Stimulated activated CD4-positive, alpha-beta T cell treated with anti-CD3 and anti-CD28 coated beads, Interleukin-12 subunit alpha, Interleukin-12 subunit beta, amount 100 ng/mL, for 48 hours (primary cell): ENCODE measurements around the gene DBF4B.
"Not testable (repeated sequence)": the region's sequence is repeated elsewhere in the genome, so short reads cannot be mapped to it uniquely, and the experiment has no call there.

Source experiments
- DNase-seq, 3 donors: peaks; one replicate each; pipeline ENCODE4 v3.0.0-alpha.2; 2020; ENCODE audit warnings: low read depth in 2 of 3, low spot score in 1 of 3

The DBF4B gene

DNA sequence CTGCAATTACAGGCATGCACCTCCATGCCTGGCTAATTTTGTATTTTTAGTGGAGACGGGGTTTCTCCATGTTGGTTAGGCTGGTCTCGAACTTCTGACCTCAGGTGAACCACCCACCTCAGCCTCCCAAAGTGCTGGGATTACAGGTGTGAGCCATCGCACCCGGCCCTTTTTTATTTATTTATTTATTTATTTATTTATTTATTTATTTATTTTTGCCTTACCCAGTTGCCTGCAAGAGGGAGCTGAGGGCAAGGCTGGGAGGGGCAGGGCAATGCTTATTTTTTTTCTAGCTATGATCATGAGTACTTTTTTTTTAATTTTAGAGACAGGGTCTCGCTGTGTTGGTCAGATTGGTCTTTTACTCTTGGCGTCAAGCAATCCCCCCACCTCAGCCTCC is 17.7 kb downstream of the DBF4B start:
- DNase-seq = not testable (repeated sequence)

DNA sequence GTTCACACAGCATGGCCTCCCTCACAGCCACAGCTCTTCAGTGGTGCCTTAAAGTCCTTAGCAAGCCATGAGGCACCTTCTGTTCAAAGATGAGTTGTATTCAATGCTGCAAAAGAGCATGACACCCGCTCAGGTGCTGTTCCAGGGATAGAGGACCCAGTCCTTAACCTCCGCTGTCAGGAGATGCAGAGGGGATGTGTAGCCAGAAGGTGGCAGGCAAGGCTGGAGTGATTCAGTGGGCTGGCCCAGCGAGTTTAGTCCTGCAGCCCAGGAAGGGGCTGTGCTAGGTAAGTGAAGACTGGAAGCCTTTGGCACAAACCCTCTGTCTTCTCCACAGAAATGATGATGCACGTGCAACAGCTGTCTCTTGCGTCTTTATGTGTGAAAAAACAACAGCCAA is 25.3 kb downstream of the DBF4B start:
- DNase-seq = no peak

DNA sequence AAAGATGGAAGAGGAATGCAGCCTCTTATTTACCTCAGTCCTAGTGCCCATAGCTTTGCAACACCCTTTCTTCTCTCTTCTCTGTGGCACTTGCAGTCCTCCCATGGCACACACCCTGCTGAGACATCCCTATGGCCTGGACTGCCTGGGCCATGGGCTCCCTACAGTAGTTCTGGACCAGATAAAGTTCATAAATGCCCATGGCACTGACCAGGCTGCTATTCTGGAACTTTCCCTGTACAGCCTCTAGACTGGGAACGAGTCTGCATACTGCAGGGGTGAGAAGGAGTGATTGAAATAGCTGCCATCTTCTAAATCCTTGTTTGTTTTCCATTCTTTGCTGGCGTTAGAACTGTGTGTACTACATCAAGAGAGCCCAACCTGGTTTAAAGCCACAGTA is 25.8 kb downstream of the DBF4B start:
- no peak for DNase-seq

DNA sequence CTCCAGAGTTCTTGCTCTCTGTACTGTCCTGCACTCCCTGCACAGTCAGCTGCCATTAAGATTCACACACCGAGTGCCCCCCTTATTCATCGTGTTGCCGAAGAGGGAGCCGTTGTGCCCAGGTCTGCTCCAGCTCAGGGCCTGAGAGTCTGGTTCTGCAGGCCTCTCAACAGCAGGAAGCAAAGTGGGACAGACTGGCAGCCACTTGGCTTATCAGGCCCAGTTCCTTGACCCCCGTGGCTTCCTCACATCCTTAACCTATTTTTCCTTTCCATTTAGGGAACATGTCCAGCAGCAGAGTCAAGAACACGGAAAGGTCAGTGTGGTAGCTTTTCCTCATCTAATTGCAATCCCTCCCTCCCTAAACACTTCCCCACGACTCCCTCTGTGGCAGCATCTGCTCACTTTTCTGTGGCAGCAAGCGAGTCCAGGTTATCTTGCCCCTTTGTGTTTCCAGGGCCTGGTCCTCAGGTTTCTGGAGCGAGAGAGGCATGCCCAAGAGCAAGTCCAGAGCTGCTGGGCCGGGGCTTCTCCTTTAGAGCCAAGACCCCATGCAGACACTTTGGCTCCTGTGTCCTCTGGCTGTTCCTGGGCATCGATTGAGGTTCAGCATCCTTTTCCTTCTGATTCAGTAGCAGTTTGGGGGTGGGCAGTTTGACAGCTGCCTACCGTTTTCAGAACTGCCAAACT is 28.2 kb downstream of the DBF4B start:
- no peak for DNase-seq

DNA sequence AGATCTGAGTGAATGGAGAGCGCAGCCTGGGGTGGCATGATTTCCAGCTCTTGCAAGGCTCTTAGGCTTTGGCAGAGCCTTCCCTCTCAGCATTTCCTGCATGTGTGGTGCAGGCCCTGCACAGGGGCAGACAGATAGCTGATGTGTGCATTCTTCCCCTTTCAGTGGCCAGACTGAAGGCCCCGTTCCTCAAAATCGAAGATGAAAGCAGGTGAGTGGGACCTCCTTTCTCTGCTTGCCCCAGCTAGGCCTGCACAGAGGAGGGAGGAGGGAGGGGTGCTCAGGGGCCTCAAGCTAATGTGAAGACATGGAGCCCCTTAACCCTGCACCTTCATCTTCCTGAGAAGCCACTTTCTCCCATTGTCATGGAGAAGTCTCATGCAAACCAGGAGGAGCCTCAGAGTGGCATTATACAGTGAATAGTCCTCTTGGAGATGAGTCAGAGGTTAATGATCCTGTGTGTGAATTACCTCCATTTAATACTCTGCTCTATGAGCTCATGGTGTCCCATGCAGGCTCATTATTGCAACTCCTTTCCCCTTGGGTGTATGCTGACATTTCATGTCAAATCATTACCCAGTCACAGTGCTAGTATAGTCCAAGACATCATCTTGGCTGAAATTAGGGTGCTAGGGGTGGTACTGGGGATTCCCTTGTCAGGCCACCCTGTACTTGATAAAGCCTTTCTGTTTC is 29.9 kb downstream of the DBF4B start:
- no peak for DNase-seq

DNA sequence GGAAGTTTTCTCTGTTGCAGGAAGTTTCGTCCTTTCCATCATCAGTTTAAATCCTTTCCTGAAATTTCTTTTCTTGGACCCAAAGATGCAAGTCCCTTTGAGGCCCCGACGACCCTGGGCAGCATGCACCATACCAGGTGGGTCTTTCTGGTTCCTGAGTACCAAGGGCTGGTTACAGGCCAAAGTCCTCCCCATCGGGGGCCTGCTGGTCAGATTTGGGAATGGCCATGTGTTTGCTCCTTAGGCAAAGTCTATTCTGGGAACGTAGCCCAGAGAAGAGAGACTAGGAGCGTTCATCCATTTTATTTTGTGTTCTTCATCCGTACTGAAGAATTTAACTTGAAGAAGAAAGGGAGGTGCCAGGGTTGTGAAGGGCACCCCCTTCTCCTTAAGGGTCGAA is 32.9 kb downstream of the DBF4B start:
- no peak for DNase-seq

DNA sequence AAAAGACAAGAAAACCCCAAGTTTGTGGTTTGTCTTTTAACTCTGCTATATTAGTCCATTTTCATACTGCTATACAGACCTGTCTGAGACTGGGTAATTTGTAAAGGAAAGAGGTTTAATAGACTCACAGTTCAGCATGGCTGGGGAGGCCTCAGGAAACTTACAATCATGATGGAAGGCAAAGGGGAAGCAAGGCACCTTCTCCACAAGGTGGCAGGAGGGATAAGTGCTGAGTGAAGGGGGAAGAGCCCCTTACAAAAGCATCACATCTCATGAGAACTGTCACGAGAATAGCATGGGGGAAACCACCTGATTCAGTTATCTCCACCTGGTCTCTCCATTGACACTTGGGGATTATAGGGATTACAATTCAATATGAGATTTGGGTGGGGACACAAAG is 36.8 kb downstream of the DBF4B start:
- DNase-seq = no peak

DNA sequence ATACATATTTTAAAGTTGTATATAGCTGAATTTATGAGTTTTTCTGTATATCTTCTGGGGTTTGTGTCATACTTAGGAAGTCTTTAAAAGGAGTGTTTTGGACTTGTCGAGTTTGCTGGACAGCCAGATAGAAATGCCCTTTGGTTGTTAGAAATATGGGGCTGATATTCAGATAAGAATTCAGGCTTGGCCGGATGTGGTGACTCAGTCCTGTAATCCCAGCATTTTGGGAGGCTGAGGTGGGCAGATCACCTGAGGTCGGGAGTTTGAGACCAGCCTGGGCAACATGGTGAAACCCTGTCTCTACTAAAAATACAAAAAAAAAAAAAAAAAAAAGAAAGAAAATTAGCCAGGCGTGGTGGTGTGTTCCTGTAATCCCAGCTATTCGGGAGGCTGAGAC is 37.3 kb downstream of the DBF4B start:
- DNase-seq = not testable (repeated sequence)

DNA sequence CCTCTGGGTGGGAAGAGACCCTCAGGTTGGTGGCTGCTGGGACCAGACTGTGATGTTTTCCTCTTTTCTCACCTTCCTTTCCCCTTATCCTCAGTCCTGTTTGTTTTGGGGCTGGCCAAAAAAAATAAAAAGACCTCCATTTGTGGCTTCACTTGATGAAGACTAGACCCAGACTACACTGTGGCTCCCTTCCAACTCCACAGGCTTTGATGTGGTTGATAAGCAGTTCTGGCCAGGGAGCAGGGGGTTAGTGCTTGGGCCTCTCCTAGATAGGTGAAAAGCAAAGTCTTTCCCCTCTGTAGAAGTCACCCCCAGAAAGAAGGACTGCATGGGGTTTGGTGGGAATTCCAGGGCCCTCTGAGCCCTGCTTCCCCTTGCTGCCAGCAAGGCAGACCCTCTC is 39.1 kb downstream of the DBF4B start:
- no peak for DNase-seq

DNA sequence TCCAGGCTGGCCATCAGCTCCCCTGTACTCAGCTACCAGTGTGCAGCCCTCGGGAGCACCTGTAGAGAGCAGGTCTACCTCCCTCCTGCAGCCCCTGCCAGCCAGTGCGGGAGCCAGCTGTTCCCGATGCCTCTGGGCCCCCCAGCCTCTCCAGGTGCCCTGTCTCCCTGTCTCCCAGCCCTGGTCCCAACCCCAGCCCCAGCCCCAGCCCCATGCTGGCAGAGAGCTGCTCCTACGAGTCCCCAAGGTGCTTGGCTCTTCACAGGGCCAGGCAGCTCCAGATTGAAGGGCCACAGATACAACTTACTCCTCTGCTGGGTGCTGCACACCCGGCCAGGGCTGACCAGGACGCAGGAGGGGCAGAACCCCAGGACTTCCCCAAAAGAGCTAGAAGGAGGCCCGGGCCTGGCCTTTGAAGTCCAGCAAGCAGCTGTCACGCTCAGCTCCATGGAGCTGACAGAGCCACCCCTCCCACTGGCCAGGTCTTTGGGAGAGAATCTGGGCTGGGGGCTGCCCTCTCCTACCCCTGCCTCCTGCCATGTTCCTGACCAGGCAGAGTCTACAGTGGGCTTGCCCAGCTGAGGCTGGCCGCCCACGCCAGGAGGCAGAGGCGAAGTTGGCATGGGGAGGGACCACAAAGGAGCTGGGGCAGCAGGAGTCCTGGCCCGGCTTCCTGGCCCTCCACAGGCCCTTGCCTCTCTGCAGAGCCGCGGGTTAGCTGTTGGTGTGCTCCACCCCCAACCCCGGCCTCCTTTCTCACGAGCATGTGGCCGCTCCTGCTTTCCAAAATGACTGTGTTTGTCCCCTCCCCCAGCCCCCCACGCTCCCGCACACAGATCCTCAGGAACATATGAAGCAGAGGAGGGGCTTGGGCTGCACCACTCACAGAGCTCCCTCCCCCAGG is 40.9 kb downstream of the DBF4B start:
- DNase-seq = no peak

DNA sequence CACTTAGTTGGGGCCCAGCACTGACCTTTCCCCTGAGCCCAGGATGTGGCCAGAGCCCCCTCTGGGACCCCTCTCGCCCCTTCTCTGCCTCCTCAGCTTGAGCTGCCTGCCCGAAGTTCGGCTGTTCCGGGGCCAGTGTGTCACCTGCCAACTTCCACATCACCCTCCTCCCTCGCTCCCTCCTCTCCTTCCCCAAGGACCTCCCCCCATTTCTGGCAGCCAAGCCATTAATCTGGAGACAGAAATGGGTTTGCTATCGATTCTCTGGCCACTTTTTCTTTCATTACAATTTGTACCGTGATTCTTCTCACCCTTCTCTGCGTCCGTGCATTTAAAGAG is 41.5 kb downstream of the DBF4B start:
- DNase-seq = no peak

DNA sequence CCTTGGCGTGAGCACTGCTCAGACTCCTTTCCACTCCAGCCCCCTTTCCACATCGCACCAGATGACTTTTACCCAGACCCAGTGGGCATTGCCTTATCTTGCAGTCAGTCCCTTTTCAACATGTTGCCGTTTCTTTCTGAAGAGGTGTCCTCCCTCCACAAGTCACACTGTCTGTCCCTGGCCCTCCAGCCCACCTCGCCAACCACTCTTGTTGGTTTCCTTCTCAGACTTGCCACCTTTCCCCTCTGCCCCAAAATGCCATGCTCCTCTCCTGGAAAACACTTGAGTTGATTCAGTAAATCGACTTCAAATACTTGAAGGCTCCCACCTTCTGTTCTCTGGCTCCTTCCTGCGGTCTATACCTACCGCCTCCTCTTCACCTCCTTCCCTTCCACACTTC is 42.9 kb downstream of the DBF4B start:
- DNase-seq = no peak

DNA sequence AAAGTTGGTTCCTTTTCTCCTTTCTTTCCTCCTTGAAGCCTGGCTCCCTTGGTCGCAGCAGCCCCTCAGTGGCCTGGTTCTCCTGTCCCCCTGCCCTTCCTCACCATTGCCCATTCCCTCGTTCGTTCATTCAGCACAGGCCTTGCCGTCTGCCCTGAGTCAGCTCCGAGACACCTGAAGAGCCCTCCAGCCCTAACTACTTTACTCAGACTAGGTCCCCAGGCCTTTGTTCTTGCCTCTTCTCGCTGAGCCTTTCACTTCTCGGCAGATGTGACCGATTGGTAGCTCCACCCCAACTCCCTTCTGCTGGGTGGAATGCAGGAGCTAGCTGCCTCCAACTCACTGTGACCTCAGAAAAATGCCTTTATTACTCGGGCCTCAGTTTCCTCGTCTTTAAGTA is 43.3 kb downstream of the DBF4B start:
- no peak for DNase-seq

DNA sequence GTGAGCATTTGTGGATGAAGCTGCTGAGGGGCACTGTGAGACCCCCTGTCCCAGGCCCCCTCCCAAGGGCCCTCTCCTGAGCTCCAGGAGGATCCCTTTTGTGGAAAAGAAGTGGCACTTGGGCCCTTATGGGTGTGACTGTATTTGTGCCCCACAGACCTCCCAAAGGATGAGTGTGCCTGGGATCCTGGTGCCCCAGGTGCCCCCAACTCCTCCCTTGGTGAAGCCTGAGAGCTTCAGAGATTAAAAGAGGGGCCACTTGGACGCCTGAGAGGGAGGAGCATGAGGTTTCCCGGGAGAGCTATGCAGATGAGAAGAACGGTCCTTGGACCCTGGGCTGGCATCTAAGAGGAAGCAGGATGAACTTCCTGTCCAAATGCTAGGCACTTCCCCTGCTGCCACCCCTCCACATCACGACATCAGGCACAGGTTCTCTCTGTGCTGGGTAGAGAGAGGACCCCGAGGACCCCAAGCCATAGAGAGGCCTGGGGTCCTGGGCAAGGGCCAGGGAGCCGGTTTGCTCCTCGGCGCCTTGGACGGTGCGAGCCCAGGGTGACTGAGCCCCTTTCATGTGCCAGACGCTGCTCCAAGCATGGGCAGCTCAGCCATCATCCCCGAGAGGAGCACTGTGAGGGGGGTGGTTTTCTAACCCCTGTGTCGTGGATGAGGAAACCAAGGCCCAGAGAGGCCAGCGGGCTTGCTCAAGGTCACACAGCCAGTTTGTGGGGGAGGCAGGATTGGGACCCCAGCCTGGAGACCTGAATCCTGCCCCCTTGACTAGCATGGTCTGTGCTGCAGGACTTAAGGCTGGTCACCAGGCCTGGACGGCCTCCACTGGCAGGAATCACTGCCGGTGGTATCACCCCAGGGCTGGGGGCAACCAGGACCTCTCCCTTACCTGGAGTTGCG is 44.7 kb downstream of the DBF4B start:
- DNase-seq = no peak

DNA sequence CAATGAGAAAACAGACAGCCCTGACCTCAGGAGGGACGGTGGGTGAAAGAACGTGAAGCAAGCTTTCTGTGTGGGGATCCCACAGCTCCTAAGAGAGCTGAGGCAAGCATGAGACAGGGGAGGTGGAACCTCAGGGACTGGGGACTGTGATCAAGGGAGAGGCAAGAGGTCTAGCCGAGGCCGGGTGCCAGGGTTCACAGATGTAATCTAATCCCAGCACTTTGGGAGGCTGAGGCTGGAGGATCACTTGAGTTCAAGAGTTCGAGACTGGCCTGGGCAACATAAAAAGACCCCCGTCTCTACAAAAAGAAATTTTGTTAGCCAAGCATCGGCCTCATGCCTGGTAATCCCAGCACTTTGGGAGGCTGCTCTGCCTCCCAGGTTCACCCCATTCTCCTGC is 45.8 kb downstream of the DBF4B start:
- no peak for DNase-seq

DNA sequence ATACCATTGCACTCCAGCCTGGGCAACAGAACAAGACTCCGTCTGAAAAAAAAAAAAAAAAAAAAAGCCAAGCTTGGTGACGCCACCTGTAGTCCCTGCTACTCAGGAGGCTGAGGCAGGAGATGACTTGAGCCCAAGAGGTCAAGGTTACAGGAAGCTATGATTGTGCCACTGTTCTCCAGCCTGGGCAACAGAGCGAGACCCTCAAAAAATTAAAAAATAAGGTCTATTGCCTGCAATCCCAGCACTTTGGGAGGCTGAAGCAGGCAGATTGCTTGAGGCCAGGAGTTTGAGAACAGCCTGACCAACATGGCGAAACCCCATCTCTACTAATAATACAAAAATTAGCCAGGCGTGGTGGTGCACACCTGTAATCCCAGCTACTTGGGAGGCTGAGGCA is 46.7 kb downstream of the DBF4B start:
- DNase-seq = not testable (repeated sequence)

DNA sequence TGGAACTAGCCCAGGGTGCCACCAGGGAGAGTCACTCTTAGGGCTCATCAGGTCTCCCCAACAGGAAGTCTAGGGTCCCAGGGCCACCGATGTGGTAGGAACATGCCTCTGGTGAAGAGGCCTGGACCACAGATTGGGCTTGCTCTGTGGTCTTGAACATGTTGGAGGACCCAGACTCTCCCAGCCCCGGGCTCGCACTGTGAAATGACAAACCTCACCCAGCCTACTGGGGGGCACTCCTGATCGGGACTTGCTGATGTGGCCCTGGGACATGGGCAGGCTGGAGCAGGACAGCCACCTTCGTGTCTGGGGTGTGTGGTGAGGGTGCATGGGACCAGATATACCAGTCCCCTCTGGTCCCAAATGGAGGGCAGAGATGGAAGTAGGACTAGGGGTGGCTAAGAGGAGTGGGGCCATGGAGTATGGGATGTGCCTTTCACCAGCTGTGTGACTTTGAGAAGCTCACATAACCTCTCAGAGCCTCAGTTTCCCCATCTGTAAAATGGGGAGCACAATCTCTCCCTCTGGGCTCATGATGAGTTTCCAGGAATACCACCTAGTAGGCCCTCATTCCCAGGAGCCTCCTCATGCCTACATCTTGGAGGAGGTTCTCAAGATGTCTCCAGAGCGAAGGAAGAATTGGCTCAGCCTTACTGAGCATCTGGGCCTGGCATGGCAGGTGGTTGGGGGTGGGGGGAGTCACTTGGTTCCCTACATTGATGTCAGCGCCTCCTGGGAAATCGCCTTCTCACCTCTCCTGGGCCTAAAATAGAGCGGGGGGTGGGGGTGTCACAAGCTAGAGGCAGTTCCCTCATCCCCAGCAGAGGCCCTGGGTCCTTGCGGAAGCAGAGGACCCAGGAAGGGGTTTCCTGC is 48.8 kb downstream of the DBF4B start:
- DNase-seq = no peak

DNA sequence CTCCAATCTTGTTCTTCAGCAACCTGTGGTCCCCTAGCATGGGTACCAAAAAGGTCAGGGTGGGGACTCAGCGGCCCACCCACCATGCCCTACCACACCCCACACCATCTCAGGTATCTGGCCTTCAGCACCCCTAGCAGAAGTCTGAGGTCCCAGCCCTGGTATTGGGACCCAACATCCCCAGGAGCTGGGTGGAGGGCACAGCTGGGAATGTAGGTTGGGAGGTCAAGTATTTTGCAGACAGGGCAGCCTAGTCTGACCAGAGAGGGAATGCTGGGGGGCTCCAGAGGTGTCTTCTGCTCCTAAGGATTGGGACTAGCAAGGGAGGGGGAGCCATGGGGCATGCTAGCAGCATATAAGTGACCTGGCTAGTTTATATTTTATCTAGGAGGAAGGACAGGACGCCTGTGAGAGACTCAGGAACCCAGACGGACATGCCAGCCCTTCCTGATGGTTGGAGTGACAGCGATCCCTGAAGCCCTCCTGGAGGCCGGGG is 49.5 kb downstream of the DBF4B start:
- DNase-seq = no peak

DNA sequence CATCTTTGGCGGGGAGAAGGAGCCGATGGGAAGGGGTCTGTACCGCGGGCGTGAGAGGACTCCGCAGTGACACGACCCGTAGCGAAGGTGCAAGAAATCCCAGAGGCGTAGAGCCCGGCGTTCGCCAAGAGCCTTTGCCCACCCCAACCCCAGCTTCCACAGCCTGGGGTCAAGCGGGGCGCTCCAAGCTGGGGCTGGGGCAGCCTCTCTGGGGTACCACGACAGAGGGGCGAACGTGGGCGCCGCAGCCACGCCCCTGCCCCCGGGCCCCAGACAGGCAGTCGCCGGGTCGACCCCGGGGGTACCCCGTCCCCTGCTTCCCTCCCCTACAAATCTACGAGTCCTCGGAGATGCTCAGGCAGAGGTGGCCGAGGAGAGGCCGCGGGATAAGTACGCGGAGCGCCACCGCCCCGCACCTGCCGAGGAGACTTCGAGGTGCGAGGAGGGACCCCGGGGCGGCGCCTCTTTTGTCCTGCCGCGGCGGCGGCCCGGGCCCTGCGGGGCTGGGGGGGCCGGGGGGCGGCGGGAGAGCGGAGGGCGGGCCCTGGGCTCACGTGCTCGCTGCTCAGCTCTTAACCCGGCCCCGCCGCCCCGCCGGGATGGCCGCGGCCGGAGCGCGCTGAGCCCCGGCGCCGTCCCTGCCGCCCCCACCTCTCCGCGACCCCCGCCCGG is 50.1 kb downstream of the DBF4B start, which contains the start of gene ADAM11:
ADAM11 (plus strand) TSS at position 575 of the 672 bp plus-strand sequence. CDS start 212 bp downstream, outside the sequence.
- no peak for DNase-seq
